GM23338 (cell line): ENCODE results near the gene CAPG. TPM values are rescaled to one million over a fixed set of nuclear protein-coding genes. Genes with fewer than 3 reads are reported as not detected.

Experiments
- ATAC-seq: fragments of 200-7000 bp; cut with Tn5 transposase; 3 replicates; pipeline ENCODE4 v1.9.1; 2020
- DNase-seq: peaks from one replicate; pipeline ENCODE4 v3.0.0-alpha.2; 2015; ENCODE audit warnings: low spot score
- H2AFZ ChIP-seq: fragments of 200-600 bp; sonication (generic); 2 replicates; pipeline ENCODE4 v1.8.0; 2016; ENCODE audit warnings: antibody characterized with exemption, mild to moderate bottlenecking, moderate library complexity
- H3F3A ChIP-seq: fragments of 200-600 bp; sonication (generic); replicated peaks from 2 replicates; pipeline ENCODE4 v1.8.0; 2017; ENCODE audit warnings: antibody characterized with exemption, mixed run types, low read depth
- H3K27ac ChIP-seq: fragments of 200-600 bp; sonication (generic); 2 replicates; pipeline ENCODE4 v1.6.1; 2016; ENCODE audit warnings: low read depth
- H3K27me3 ChIP-seq: fragments of 200-600 bp; sonication (generic); 2 replicates; pipeline ENCODE4 v1.8.0; 2016; ENCODE audit warnings: mild to moderate bottlenecking, mixed run types, moderate library complexity; ENCODE audit not compliant: insufficient read depth
- H3K36me3 ChIP-seq: fragments of 200-600 bp; sonication (generic); 2 replicates; pipeline ENCODE4 v1.8.0; 2016; ENCODE audit warnings: mild to moderate bottlenecking; ENCODE audit not compliant: insufficient read depth
- H3K4me1 ChIP-seq: fragments of 200-600 bp; sonication (generic); 2 replicates; pipeline ENCODE4 v1.8.0; 2016; ENCODE audit warnings: mild to moderate bottlenecking, moderate library complexity; ENCODE audit not compliant: insufficient read depth
- H3K4me2 ChIP-seq: fragments of 200-600 bp; sonication (generic); 2 replicates; pipeline ENCODE4 v1.7.1; 2017; ENCODE audit warnings: mixed run types
- H3K4me3 ChIP-seq: fragments of 200-600 bp; sonication (generic); 2 replicates; pipeline ENCODE4 v1.6.1; 2016; ENCODE audit warnings: mixed run types
- H3K79me2 ChIP-seq: fragments of 200-600 bp; sonication (generic); replicated peaks from 2 replicates; pipeline ENCODE4 v1.8.0; 2017; ENCODE audit warnings: mild to moderate bottlenecking; ENCODE audit not compliant: insufficient read depth
- H3K9me2 ChIP-seq: fragments of 200-600 bp; sonication (generic); 2 replicates; pipeline ENCODE4 v1.8.0; 2017; ENCODE audit not compliant: insufficient read depth
- H4K20me1 ChIP-seq: fragments of 200-600 bp; sonication (generic); replicated peaks from 2 replicates; pipeline ENCODE4 v1.8.0; 2017; ENCODE audit warnings: mild to moderate bottlenecking; ENCODE audit not compliant: insufficient read depth
- H3K27ac Mint-ChIP-seq: 2 replicates; pipeline ENCODE4 v1.8.0; 2020; ENCODE audit warnings: inconsistent platforms, mild to moderate bottlenecking, moderate library complexity, mixed read lengths
- H3K27me3 Mint-ChIP-seq: 3 replicates; pipeline ENCODE4 v1.8.0; 2022; ENCODE audit warnings: low read depth, mild to moderate bottlenecking, moderate library complexity, mixed read lengths, inconsistent platforms; ENCODE audit not compliant: insufficient read depth, poor library complexity
- H3K36me3 Mint-ChIP-seq: 3 replicates; pipeline ENCODE4 v1.8.0; 2021; ENCODE audit warnings: low read depth, mild to moderate bottlenecking, inconsistent platforms, moderate library complexity, mixed read lengths
- H3K4me1 Mint-ChIP-seq: 3 replicates; pipeline ENCODE4 v1.8.0; 2020; ENCODE audit warnings: mild to moderate bottlenecking, inconsistent platforms, mixed read lengths
- H3K4me3 Mint-ChIP-seq: 3 replicates; pipeline ENCODE4 v1.8.0; 2021; ENCODE audit warnings: moderate library complexity, mild to moderate bottlenecking, inconsistent platforms, mixed read lengths
- H3K9me3 Mint-ChIP-seq: 3 replicates; pipeline ENCODE4 v1.8.0; 2020; ENCODE audit warnings: moderate library complexity, mild to moderate bottlenecking, inconsistent platforms, mixed read lengths
- ETS1 ChIP-seq: IDR thresholded peaks from 2 replicates; pipeline ENCODE4 v1.6.1; 2016; ENCODE audit warnings: antibody characterized with exemption
- EZH2 ChIP-seq: fragments of 200-600 bp; sonication (generic); IDR thresholded peaks from one replicate; pipeline ENCODE4 v1.8.0; 2017; ENCODE audit warnings: antibody characterized with exemption, mild to moderate bottlenecking, low read depth; ENCODE audit not compliant: unreplicated experiment
- EZH2phosphoT487 ChIP-seq: fragments of 200-600 bp; sonication (generic); IDR thresholded peaks from one replicate; pipeline ENCODE4 v1.8.1; 2018; ENCODE audit warnings: antibody characterized with exemption; ENCODE audit not compliant: unreplicated experiment
- POLR2AphosphoS5 ChIP-seq: IDR thresholded peaks from 2 replicates; pipeline ENCODE4 v1.6.1; 2016; ENCODE audit warnings: antibody characterized with exemption, low read depth
- STAT1 ChIP-seq: IDR thresholded peaks from one replicate; pipeline ENCODE4 v1.6.1; 2016; ENCODE audit warnings: antibody characterized with exemption; ENCODE audit not compliant: unreplicated experiment
- ZNF114 ChIP-seq: fragments of 250-450 bp; sonication (Bioruptor Pico); IDR thresholded peaks from 2 replicates; pipeline ENCODE4 v1.5.0; 2020; ENCODE audit warnings: mild to moderate bottlenecking, moderate library complexity
- ZNF331 ChIP-seq: fragments of 250-450 bp; sonication (Bioruptor Pico); IDR thresholded peaks from 2 replicates; pipeline ENCODE4 v1.5.0; 2020; ENCODE audit warnings: low read depth, mild to moderate bottlenecking, moderate library complexity
- ZNF462 ChIP-seq: fragments of 250-450 bp; sonication (Bioruptor Pico); IDR thresholded peaks from 2 replicates; pipeline ENCODE4 v1.5.0; 2020; ENCODE audit warnings: mild to moderate bottlenecking, moderate library complexity
- polyA plus RNA-seq: library from polyadenylated mRNA; unstranded; fragments of >200 nt; fragmentation: Nextera tagmentation; extraction: Ambion mirVana; gene quantifications from 2 replicates; pipeline ENCODE4 v1.2.1, GENCODE V29; 2016
- total RNA-seq: library from RNA; depleted of rRNA; stranded (reverse); fragments of >200 nt; shearing (Covaris generic); gene quantifications from 2 replicates; pipeline ENCODE4 v1.2.3, GENCODE V29; 2014

Gene CAPG
- total and polyA plus RNA-seq, 2 experiments from 2014 or later, result 88.7 to 104 TPM

GRCh38 chr2:85394261-85394681, 15.9 kb downstream of the CAPG start (continued):
- TF ChIP-seq ZNF462 (CRISPR knock-in tag) (no peak), EZH2 (no peak), POLR2AphosphoS5 (no peak), ZNF114 (CRISPR knock-in tag) (no peak)

- Histone ChIP-seq H3K4me3 (no peak overlapping the region), H3K36me3 (no peaks in the 10 kb centered on the region; the same call in 1 of the 2 replicates), H3K4me2 (no peak overlapping the region), H2AFZ (no peak overlapping the region), H4K20me1 (no peaks in the 10 kb centered on the region), H3K27me3 (no peaks in the 10 kb centered on the region), H3K9me2 (no peaks in the 10 kb centered on the region), H3K79me2 (no peaks in the 10 kb centered on the region), H3K27ac (no peak overlapping the region), H3K4me1 (peaks cover 3% of the 10 kb centered on the region; the same call in 1 of the 2 replicates), H3F3A (0 out of 2 replicates have a peak, but pooled peaks cover 7% of the 10 kb centered on the region)
- Mint-ChIP-seq H3K9me3 (no peaks in the 10 kb centered on the region), H3K27ac (no peak overlapping the region), H3K4me1 (peaks cover 24% of the 10 kb centered on the region), H3K27me3 (peaks cover 1% of the 10 kb centered on the region), H3K4me3 (no peak overlapping the region), H3K36me3 (peaks cover 5% of the 10 kb centered on the region)
- ATAC-seq (no peak), DNase-seq (no peak)
- no peak for TF ChIP-seq ZNF331 (CRISPR knock-in tag)
- TF ChIP-seq ZNF114 (CRISPR knock-in tag), result no peak
- TF ChIP-seq EZH2phosphoT487, result no peak
- TF ChIP-seq ZNF462 (CRISPR knock-in tag), result no peak
- no peak for TF ChIP-seq STAT1
- TF ChIP-seq EZH2, result no peak
- TF ChIP-seq ETS1, result no peak
Measured at GRCh38 chr2:85393836-85394235, 16.3 kb downstream of the CAPG start.
